OCI-LY7 (cell line): ENCODE data around the gene CXCL14. TPM values are rescaled to one million over a fixed set of nuclear protein-coding genes. Genes with fewer than 3 reads are reported as not detected.

Experiments
- BruUV-seq: library from RNA; stranded (reverse); fragments of 400-500 nt; replicated peaks from 2 replicates; lab custom pipeline; 2021; lab: Mats Ljungman, UMichigan
- CTCF ChIA-PET: fragments of 300-600 bp; sonication (Branson Sonifier 250); formaldehyde crosslinking; loops from one replicate; lab custom pipeline; 2022; ENCODE audit warnings: antibody characterized with exemption; ENCODE audit not compliant: unreplicated experiment; lab: Charles Lee
- POLR2A ChIA-PET: fragments of 300-600 bp; sonication (Branson Sonifier 250); formaldehyde crosslinking; loops from one replicate; lab custom pipeline; 2022; ENCODE audit warnings: antibody characterized with exemption; lab: Charles Lee
- DNase-seq: peaks from one replicate; pipeline ENCODE4 v3.0.0-alpha.2; 2015; ENCODE audit warnings: low spot score
- H2AFZ ChIP-seq: fragments of 200-600 bp; sonication (generic), shearing (Covaris generic); 2 replicates; pipeline ENCODE4 v1.6.1; 2014; ENCODE audit warnings: mild to moderate bottlenecking, antibody characterized with exemption, low read length, moderate library complexity
- H3K27ac ChIP-seq: fragments of 200-600 bp; sonication (generic); 2 replicates; pipeline ENCODE4 v1.5.1; 2014; ENCODE audit warnings: mixed run types, low read depth, mild to moderate bottlenecking, moderate library complexity, low read length, inconsistent platforms; ENCODE audit not compliant: poor library complexity, severe bottlenecking
- H3K36me3 ChIP-seq: fragments of 200-600 bp; sonication (generic); 2 replicates; pipeline ENCODE4 v1.6.1; 2014; ENCODE audit warnings: mild to moderate bottlenecking, antibody characterized with exemption, low read length, moderate library complexity, mixed read lengths; ENCODE audit not compliant: insufficient read depth
- H3K4me1 ChIP-seq: fragments of 200-600 bp; sonication (generic); 2 replicates; pipeline ENCODE4 v1.5.1; 2014; ENCODE audit warnings: mild to moderate bottlenecking, low read length; ENCODE audit not compliant: insufficient read depth, poor library complexity, severe bottlenecking
- H3K4me2 ChIP-seq: fragments of 200-600 bp; sonication (generic); 2 replicates; pipeline ENCODE4 v1.6.1; 2014; ENCODE audit warnings: mild to moderate bottlenecking, low read length
- H3K4me3 ChIP-seq: fragments of 200-600 bp; sonication (generic); 2 replicates; pipeline ENCODE4 v1.5.1; 2014; ENCODE audit warnings: mild to moderate bottlenecking, low read depth, low read length; ENCODE audit not compliant: poor library complexity, severe bottlenecking
- H3K79me2 ChIP-seq: fragments of 200-600 bp; sonication (generic); 2 replicates; pipeline ENCODE4 v1.6.1; 2016; ENCODE audit warnings: low read depth, mild to moderate bottlenecking, low read length, moderate library complexity, mixed read lengths; ENCODE audit not compliant: insufficient read depth
- H3K9me2 ChIP-seq: fragments of 200-600 bp; sonication (generic); 2 replicates; pipeline ENCODE4 v1.6.1; 2016; ENCODE audit warnings: mild to moderate bottlenecking, low read length, mixed read lengths; ENCODE audit not compliant: insufficient read depth
- H3K9me3 ChIP-seq: fragments of 200-600 bp; sonication (generic); 2 replicates; pipeline ENCODE4 v1.6.1; 2014; ENCODE audit warnings: mild to moderate bottlenecking, mixed run types, low read length, mixed read lengths
- H4K20me1 ChIP-seq: fragments of 200-600 bp; sonication (generic); 2 replicates; pipeline ENCODE4 v1.6.1; 2014; ENCODE audit warnings: mild to moderate bottlenecking, antibody characterized with exemption, low read length, moderate library complexity, mixed read lengths; ENCODE audit not compliant: insufficient read depth
- EZH2phosphoT487 ChIP-seq: fragments of 200-600 bp; sonication (generic); IDR thresholded peaks from 2 replicates; pipeline ENCODE4 v1.6.1; 2018; ENCODE audit warnings: low read depth, borderline replicate concordance, mild to moderate bottlenecking, mixed run types, antibody characterized with exemption, low read length, moderate library complexity, mixed read lengths
- intact Hi-C: fragments of 100-400 bp; cut with micrococcal nuclease; formaldehyde crosslinking; loops from one replicate; pipeline ENCODE4 v1.10.0; 2022; ENCODE audit not compliant: unreplicated experiment
- total RNA-seq, 2 experiments: library from RNA; depleted of rRNA in 1 of 2; stranded (reverse); fragments of >200 nt in 1 of 2; shearing (Covaris generic) in 1 of 2; gene quantifications; 2 replicates each; pipeline ENCODE4 v1.2.3, GENCODE V29; 2014 to 2022
- TF ChIP-seq, protein P1 (sequence below): fragments of 200-600 bp; sonication (generic); conservative IDR thresholded peaks from 2 replicates; pipeline ENCODE4 v1.5.1; 2014; ENCODE audit warnings: mild to moderate bottlenecking, antibody characterized with exemption, low read length, moderate library complexity, mixed read lengths

CXCL14 gene
- total RNA-seq, 2 experiments from 2014 or later = not detected

DNA sequence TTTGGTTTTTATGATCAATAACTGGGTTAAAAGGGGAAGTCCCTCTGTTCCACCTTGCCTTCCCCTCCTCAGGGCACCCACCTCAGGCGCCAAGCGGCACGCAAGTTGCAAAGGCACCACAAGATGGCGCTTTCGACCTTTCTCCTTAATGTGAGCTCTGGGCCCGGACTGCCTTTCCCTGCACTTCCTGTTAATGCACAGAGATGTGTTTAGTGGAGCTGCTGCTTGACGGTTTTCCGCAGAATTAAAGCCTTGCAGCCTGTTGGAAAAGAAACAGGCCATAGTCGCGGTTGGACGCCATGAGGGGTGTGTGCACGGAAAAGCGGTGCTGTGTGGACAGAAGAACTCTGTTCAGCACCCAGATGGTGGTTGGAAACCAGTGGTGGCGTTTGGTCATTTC lies 17.9 kb downstream of the CXCL14 start:
- ChIA-PET POLR2A (no interaction called here), CTCF (interaction anchor here (0.6 to 1.1 kb wide), 3 partner anchors 8 to 1250 kb away, joined by 3 to 4 read pairs (median 3); no protein-coding TSS in a partner anchor)

DNA sequence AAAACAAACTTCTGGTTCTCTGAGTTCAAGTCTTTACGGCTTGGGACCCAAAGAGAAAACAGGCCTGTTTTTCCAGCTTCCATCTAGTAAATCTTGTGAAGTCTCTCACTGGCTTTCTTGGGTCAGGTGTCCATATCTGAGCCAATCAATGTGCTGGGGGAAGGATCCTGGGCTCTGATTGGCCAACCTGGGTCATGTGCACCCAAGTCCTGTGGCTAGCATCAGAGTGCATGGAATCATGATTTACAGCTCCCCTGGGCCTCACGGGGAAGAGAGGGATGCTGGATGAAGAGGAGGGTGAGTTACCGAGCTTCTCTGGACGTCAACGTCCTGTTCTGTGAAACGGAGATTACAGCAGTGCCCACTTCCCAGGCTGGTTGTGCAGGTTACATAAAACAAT lies 19.4 kb downstream of the CXCL14 start:
- POLR2A ChIA-PET = no interaction called here
- H3K27ac ChIP-seq = no peak overlapping the region
- no TSS peak for BruUV-seq

More for the DNA sequence above, 17.9 kb downstream of the CXCL14 start:
- no peaks in the 10 kb centered on the region for H4K20me1 ChIP-seq
- H3K79me2 ChIP-seq = no peaks in the 10 kb centered on the region
- intact Hi-C loops = loop anchor here (1.0 kb wide), 1 partner anchor 269 kb away; no protein-coding TSS in a partner anchor
- H3K4me1 ChIP-seq = no peaks in the 10 kb centered on the region
- TF ChIP-seq EZH2phosphoT487 = no peak
- TF ChIP-seq, protein P1, sequence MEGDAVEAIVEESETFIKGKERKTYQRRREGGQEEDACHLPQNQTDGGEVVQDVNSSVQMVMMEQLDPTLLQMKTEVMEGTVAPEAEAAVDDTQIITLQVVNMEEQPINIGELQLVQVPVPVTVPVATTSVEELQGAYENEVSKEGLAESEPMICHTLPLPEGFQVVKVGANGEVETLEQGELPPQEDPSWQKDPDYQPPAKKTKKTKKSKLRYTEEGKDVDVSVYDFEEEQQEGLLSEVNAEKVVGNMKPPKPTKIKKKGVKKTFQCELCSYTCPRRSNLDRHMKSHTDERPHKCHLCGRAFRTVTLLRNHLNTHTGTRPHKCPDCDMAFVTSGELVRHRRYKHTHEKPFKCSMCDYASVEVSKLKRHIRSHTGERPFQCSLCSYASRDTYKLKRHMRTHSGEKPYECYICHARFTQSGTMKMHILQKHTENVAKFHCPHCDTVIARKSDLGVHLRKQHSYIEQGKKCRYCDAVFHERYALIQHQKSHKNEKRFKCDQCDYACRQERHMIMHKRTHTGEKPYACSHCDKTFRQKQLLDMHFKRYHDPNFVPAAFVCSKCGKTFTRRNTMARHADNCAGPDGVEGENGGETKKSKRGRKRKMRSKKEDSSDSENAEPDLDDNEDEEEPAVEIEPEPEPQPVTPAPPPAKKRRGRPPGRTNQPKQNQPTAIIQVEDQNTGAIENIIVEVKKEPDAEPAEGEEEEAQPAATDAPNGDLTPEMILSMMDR = peak; percentile 85
- no peaks in the 10 kb centered on the region for H3K9me2 ChIP-seq
- H2AFZ ChIP-seq = peak overlapping the region; percentile 33; the same call in 1 of the 2 replicates
- H3K36me3 ChIP-seq = no peaks in the 10 kb centered on the region
- no peak overlapping the region for H3K4me3 ChIP-seq
- peak; percentile 79 for DNase-seq
- no peak overlapping the region for H3K4me2 ChIP-seq
- no TSS peak for BruUV-seq
- H3K27ac ChIP-seq = no peak overlapping the region
- H3K9me3 ChIP-seq = no peaks in the 10 kb centered on the region

More for the DNA sequence above, 19.4 kb downstream of the CXCL14 start:
- no peak for DNase-seq
- no peak for TF ChIP-seq EZH2phosphoT487
- TF ChIP-seq, protein P1 = no peak
- H3K9me2 ChIP-seq = no peaks in the 10 kb centered on the region
- H3K4me1 ChIP-seq = no peaks in the 10 kb centered on the region
- 0 out of 2 replicates have a peak overlapping the region, but pooled peaks have one; percentile 19 for H2AFZ ChIP-seq
- H3K79me2 ChIP-seq = no peaks in the 10 kb centered on the region
- no peaks in the 10 kb centered on the region for H3K36me3 ChIP-seq
- no peak overlapping the region for H3K4me3 ChIP-seq
- no peaks in the 10 kb centered on the region for H4K20me1 ChIP-seq
- no peak overlapping the region for H3K4me2 ChIP-seq
- no peaks in the 10 kb centered on the region for H3K9me3 ChIP-seq
- CTCF ChIA-PET = no interaction called here
- intact Hi-C loops = no loop called here
